CD4-positive, alpha-beta T cell treated with Interleukin-4 for 1 hour (primary cell): ENCODE data around the gene SLC20A1.

Experiments
- DNase-seq, 2 donors: peaks; one replicate each; pipeline ENCODE4 v3.0.0-alpha.2; 2020 to 2022

SLC20A1 gene

DNA sequence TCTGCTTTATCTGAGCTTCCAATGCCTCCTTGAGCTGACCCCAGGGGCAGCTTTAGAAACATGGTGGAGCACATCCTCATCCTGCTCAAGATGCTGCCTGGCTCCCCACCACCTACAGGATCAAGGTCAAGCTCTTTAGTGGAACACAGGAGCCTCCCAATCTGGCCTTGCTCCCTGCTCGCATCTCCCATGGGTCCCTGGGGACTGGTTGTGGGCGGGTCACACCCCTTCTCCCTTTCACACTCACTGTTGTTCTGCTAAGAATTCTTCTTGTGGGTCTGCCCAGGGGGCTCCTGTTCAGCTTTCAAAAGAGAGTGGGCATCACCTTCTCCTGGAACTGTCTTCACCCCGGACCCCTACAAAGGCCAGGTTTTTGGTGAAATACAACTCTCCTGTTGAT, 66.7 kb downstream of the SLC20A1 start:
- DNase-seq = no peak

DNA sequence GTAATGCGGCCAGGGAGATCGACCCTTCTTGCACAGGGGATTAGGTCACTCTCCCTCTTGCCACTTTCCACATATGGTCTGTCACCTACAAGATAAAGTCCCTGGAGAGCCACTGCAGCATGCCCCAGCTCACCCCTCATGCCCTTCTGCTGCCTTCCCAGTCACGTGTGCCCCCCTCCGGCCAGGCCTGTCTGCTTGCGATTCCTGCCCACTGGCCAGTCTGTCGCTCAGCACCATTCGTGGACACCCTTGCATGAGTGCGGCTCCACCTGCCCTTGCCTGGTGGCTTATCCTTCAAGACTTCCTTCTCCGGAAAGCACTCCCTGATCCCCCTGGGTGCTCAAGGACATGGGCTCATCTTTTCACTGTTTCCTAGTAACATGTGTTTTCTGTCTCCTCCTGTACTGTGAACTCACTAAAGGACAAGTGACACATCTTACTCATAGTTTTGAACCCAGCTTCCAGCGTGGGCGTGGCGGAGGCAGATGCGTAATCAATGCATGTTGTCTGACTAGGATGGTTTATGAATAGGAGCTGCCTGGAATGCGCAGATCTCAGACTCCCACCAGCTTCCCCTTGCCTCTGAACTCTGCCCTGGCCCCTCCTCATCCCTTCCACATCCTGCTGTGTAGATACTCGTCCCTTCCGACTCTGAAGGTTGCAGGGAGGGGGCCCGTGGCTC, 67.3 kb downstream of the SLC20A1 start:
- no peak for DNase-seq
